T1000 (cell line): ENCODE measurements around the gene TH.

ENCODE experiments used
- DNase-seq: peaks from one replicate; lab custom pipeline; 2025; ENCODE audit warnings: mixed read lengths; lab: John Stamatoyannopoulos, UW

The TH gene

GRCh38 chr11:2171591-2172003, at the start of gene TH:
TH (minus strand) TSS chr11:2171815; CDS start chr11:2171786, 29 bp downstream.
- DNase-seq: no peak

DNA sequence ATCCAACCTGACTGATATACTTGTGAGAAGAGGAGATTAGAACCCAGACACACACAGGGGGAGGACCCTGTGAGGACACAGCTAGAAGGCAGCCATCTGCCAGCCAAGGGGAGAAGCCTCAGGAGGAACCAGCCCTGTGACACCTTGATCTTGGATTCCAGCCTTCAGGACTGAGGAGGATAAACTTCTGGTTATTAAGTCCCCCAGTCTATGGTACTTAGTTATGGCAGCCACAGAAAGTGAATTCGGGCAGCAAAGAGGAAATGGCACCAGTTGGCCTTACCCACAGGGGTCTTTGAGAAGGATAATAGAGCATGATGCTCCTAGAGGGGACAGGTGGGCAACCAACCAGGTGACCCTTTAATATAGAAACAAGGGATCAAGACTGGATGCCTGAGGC, 49.4 kb upstream of the TH start:
- DNase-seq: no peak

DNA sequence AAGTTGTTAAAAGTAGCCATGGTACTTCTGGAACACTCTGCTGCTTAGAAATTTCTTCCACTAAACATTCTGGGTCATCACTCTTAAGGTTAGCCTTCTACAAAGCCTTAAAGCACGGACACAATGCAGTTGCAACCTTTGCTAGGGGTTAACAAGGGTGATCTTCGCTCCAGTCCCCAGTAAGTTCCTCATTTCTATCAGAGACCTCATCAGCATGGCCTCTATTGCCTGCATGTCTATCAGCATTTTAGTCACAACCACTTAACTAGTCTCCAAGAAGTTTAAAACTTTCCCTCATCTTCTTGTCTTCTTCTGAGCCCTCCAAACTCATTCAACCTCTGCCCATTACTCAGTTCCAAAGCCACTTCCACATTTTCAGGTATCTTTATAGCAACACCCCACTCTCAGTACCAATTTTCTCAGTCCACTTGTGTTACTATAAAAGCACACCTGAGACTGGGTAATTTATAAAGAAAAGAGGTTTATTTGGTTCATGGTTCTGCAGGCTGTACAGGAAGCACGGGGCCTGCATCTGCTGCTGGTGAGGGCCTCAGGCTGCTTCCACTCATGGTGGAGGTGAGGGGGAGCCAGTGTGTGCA, 48.7 kb upstream of the TH start:
- DNase-seq: no peak

DNA sequence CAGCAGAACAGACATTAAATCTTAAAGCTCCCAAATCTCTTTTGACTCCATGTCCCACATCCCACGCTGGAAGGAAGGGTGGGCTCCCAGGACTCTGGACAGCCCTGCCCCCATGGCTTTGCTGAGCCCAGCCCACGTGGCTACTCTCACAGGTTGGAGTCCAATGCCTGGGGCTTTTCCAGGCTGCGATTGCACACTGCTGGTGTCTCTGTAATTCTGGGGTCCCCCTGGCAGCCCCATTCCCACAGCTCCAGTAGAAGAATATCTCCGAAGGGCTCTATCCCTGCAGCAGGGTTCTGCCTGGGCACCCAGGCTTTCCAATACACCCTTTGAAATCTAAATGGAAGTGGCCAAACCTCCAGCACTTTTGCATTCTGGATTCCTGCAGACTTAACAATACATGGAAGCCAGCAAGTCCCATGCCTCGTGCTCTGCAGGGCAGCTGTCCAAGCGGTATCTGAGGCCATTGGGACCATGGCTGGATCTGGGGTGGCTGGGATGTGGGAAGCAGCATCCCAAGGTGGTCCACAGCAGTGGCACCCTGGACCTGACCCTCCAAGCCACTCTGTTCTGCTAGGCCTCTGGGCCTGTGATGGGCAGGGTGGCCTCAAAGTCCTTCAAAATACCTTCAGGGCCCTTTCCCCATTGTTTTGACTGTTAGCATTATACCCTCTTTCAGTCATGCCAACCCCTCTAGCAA, 47.9 kb upstream of the TH start:
- no peak for DNase-seq

- DNase-seq: no peak
Measured at GRCh38 chr11:2218031-2218633, 46.5 kb upstream of the TH start.

GRCh38 chr11:2217211-2218030, 45.8 kb upstream of the TH start:
- no peak for DNase-seq

- no peak for DNase-seq
Measured at GRCh38 chr11:2216400-2217064, 44.9 kb upstream of the TH start.

- DNase-seq: no peak
Measured at GRCh38 chr11:2215561-2216399, 44.2 kb upstream of the TH start.

DNA sequence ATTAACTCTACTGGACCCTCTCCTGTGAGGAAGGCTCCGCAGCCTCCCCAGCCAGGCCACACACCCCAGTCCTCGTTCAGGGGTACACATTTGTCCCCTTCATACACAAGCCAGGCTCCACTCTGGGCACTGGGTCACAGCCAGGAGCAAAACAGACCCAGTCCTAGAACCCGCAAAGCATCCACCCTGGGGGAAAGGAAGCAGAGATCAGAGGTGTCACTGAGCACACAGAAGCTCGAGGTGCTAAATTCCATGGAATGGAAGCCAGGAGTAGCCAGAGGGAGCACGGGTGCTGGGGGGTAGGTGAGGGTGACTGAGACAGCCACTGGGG, 43.6 kb upstream of the TH start:
- no peak for DNase-seq

DNA sequence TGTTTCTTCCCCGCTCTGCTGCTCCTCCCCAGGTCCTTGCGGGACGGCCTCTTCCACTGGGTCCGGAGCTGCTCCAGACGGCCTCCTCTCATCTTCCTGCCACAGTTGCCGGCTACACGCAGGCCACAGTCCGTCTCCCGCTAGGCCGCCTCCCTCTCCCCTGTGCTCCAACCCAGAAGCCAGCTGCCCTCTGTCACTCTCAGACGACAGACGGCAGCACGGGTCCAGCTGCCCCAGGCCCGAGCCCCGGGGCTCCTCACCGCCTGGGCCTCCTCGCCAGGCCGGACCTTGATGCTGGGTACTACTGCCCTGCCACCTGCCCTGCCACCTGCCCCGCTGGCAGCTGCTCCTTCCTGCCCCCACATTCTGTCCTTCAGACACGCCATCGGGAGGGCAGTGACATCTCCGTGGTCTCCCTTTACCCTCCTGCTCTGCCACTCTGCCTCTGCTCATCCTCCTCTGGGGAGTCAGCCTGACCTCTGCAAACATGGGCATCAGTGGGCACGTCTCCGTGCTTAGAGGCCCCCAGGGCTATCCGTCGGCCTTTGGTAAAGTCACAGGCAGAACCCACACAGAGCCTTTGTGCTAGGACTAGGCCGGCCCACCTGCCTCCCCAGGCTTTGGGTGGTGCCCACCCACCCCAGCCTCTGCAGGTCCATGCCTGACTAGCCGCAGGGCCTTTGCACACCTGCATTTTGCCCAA, 43.1 kb upstream of the TH start:
- DNase-seq: no peak

- DNase-seq: no peak
Measured at GRCh38 chr11:2213890-2214526, 42.4 kb upstream of the TH start.

DNA sequence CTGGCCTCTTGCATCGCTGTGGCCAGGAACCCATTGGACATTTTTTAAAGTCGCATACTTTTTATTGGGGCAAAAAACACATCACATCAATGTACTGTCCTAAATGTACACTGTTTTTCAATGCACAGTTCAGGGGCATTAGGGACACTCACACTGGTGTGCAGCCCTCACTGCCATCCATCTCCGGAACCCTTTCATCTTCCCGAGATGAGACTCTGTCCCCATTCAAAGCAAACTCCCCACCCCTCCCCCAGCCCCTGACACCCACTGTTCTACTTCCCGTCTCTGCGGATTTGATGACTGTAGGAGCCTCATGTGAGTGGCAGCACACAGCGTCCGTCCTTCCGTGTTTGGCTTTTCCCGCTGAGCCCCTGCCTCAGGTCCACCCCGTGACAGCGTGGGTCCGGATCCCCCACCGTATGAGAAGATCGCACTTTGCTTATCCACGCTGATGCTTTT, 41.8 kb upstream of the TH start:
- DNase-seq: no peak

DNA sequence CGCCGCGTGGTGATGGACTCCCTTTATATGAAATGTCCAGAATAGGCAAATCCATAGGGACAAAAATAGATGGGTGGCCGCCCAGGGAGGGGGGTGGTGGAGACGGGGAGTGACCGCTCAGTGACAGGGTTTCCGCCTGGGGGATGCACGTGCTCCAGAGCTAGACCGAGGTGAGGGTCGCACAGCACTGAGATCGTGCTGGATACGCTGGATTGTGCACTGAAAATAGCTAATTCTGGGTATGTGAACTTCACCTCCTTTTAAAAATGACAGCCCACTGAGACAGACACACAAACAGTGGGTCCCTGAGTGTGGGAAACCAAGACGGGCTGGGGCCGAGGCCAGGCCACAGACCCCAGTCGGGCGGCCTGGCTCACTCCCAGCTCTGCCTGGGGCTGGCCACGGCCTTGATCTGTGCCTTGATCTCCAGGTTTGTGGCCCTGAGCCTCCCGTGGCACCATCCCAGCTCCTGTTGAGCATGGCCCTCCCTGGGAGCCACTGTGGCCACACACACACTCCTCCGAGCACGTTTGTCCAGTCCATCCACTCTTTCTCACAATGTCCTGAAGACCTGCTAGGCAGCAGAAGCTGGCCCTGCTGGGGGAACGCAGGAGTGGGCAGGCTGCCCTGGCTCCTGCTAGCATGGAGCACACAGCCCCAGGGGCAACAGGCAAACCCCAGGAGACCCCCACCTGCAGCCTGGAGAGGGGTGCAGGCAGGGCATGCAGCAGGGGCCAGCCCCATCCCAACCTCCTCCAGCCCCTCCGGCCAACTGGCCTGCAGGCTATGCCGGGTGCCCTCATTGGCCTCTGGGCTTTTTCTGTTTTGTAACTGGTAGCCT, 41.0 kb upstream of the TH start:
- no peak for DNase-seq

DNA sequence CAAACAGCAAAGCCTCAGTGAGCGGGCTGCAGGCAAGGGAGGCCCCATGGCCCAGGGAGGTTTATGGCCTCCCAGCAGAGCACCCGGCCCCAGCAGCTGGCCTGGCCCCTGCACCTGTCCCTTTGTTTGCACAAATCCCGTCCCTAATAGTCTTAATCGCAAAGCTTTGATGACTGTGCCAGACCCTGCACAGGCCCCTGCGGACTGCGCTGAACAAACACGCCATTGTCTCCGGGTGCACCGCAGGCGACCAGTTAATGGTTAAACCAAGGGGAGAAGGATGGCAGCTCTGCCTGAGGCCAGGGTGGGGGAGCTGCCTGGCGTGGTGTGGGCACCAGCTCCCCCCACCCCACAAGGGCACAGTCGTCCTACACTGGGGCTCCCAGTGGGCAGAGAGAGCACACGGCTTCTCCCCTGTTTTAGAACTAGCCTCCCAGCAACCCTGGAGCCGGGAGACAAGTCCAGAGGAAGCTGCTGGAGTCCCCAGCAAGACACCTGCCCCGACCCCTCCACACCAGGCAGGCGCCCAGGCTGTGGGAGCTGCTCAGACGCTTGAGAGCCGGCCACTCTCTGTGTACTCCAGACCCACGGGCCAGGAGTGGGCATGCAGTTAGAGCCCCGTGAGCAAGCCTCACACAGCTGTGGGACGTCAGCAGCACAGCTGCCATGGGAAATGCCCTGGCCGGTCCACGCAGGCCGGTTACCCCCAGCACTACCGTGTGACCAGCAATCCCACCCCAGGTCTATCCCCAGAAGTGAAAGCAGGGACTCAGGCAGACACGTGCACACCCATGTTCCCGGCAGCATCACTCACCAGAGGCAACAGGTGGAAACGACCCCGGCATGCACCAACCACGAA, 39.7 kb upstream of the TH start:
- no peak for DNase-seq

DNA sequence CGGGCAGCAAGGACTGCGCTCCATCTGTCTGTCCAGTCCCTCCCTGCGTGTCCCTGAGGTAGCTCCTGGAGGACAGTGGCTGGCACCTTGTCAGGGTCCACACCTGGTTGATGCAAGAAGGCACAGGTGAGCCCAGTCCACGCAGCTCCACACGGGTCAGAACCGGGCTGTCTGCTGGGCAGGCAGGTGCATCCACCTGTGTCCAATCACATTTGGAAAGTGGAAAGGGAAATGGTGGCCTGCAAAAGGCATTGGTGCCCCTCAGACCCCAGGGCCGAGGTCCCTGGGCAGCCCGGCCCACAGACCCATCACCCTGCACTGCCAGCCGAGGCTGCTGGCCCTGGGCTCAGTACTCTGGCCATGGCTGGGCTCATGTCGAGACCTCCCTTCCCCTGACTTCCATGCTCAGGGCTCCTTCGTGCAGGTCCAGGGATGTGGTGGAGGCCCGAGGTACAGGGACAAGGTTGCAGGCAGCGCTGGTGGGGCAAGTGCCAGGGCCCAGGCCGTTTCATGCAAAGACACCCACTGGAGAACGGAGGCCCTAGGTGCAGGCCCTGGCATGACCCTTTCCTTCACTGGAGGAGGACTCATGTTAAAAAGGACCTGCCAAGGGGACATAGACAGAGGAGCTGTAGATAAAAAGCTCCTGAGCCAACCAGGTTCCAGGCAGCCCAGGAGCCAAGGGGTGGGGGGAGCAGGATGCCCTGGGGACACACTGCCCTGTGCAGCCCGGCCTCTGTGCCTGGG, 38.9 kb upstream of the TH start:
- DNase-seq: no peak

GRCh38 chr11:2209900-2210321, 38.3 kb upstream of the TH start:
- DNase-seq: no peak

DNA sequence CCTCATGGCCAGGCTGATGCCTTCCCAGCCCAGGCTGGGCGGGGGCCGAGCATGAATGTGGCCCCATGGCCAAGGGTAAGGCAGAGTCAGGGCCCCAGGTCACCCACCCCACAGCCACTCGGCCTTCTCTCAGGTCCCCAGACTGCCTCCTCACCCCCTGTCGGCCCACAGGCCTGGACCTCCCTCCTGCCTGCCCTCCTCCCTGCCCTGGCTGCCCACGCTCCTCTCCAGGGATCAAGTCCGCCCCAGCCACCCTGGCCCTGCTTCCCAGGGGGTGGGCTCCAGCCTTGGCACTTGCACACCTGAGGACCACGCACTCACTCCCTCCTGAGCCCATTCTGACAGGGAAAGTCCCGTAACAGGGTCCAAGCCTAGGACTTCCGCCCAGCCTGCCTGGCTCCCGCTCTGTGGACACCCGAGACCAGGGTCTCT, 37.8 kb upstream of the TH start:
- no peak for DNase-seq
